AG20443 (cell line): ENCODE results near the gene CNOT11.
"Not testable (repeated sequence)": the region's sequence is repeated elsewhere in the genome, so short reads cannot be mapped to it uniquely, and the experiment has no call there.

Experiments used
- DNase-seq: peaks from one replicate; pipeline ENCODE4 v3.0.0; 2012; ENCODE audit warnings: low spot score, mixed read lengths

The CNOT11 gene

GRCh38 chr2:101245468-101245867 is 7.2 kb upstream of the CNOT11 start:
- DNase-seq = not testable (repeated sequence)

GRCh38 chr2:101248756-101249155 is 3.9 kb upstream of the CNOT11 start:
- DNase-seq = not testable (repeated sequence)

GRCh38 chr2:101249826-101250225 is 2.9 kb upstream of the CNOT11 start:
- DNase-seq = no peak

GRCh38 chr2:101251246-101251781 is 1.4 kb upstream of the CNOT11 start:
- DNase-seq = not testable (repeated sequence)

GRCh38 chr2:101251844-101252407 is 760 bp upstream of the CNOT11 start:
- DNase-seq = no peak

GRCh38 chr2:101253013-101253702 is 472 bp downstream of the CNOT11 start:
- DNase-seq = peak; percentile 70

GRCh38 chr2:101253703-101254450 is 1.2 kb downstream of the CNOT11 start:
- no peak for DNase-seq

- DNase-seq = no peak
Observed at GRCh38 chr2:101255501-101255900, 2.8 kb downstream of the CNOT11 start.

- no peak for DNase-seq
Observed at GRCh38 chr2:101256316-101256715, 3.6 kb downstream of the CNOT11 start.

GRCh38 chr2:101258804-101259203 is 6.1 kb downstream of the CNOT11 start:
- DNase-seq = no peak

GRCh38 chr2:101262142-101262541 is 9.5 kb downstream of the CNOT11 start:
- no peak for DNase-seq

GRCh38 chr2:101263377-101263800 is 10.7 kb downstream of the CNOT11 start:
- no peak for DNase-seq

- DNase-seq = no peak
Observed at GRCh38 chr2:101264360-101264939, 11.8 kb downstream of the CNOT11 start.

GRCh38 chr2:101265893-101266499 is 13.3 kb downstream of the CNOT11 start:
- no peak for DNase-seq

GRCh38 chr2:101267671-101268656 is 15.3 kb downstream of the CNOT11 start:
- no peak for DNase-seq

GRCh38 chr2:101270700-101271259 is 18.1 kb downstream of the CNOT11 start:
- no peak for DNase-seq

- no peak for DNase-seq
Observed at GRCh38 chr2:101272045-101272784, 19.5 kb downstream of the CNOT11 start.

GRCh38 chr2:101273056-101273455 is 20.4 kb downstream of the CNOT11 start:
- DNase-seq = no peak

GRCh38 chr2:101274142-101274541 is 21.5 kb downstream of the CNOT11 start:
- DNase-seq = no peak

- no peak for DNase-seq
Observed at GRCh38 chr2:101277111-101277510, 24.4 kb downstream of the CNOT11 start.
